SK-N-SH (cell line): ENCODE data around the gene ZNF689.

Experiments
- EP300 ChIP-seq, 2 experiments: IDR thresholded peaks; 2 replicates each; pipeline versions ENCODE4 v1.4.0 to v1.6.1; 2012; ENCODE audit warnings: borderline replicate concordance in 1 of 2, low read depth in 1 of 2, low read length in 1 of 2
- NRF1 ChIP-seq: IDR thresholded peaks from 2 replicates; pipeline ENCODE4 v1.6.1; 2012; ENCODE audit warnings: low read depth, mild to moderate bottlenecking, low read length
- TF ChIP-seq, protein P1 (sequence below): IDR thresholded peaks from 2 replicates; pipeline ENCODE4; 2012
- TF ChIP-seq, protein P2 (sequence below): IDR thresholded peaks from 2 replicates; pipeline ENCODE4 v1.6.1; 2012; ENCODE audit warnings: mild to moderate bottlenecking, low read depth, low read length, moderate library complexity
- TF ChIP-seq, protein P3 (sequence below): fragments of 200-600 bp; sonication (generic); IDR thresholded peaks from 2 replicates; pipeline ENCODE4 v1.6.1; 2017; ENCODE audit warnings: antibody characterized with exemption, mild to moderate bottlenecking, moderate library complexity

DNA sequence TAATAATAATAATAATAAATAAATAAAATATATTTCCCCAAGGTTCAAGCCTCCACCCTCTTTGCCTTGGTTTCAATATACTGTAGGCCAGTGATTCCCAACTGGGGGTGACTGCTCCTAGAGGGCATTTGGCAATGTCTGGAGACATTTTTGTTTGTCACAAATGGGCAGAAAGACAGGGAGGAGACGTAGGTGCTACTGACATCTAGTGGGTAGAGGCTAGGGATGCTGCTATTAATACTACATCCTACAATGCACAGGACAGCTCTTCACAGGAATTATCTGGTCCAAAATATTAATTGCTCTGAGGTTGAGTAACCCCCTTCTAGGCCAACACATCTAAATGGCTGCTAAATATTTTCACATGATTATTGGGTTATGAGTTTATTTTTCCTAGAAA lies 27.8 kb upstream of the ZNF689 start:
- TF ChIP-seq, protein P1, sequence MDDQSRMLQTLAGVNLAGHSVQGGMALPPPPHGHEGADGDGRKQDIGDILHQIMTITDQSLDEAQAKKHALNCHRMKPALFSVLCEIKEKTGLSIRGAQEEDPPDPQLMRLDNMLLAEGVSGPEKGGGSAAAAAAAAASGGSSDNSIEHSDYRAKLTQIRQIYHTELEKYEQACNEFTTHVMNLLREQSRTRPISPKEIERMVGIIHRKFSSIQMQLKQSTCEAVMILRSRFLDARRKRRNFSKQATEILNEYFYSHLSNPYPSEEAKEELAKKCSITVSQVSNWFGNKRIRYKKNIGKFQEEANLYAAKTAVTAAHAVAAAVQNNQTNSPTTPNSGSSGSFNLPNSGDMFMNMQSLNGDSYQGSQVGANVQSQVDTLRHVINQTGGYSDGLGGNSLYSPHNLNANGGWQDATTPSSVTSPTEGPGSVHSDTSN, result no peak
- TF ChIP-seq, protein P2, sequence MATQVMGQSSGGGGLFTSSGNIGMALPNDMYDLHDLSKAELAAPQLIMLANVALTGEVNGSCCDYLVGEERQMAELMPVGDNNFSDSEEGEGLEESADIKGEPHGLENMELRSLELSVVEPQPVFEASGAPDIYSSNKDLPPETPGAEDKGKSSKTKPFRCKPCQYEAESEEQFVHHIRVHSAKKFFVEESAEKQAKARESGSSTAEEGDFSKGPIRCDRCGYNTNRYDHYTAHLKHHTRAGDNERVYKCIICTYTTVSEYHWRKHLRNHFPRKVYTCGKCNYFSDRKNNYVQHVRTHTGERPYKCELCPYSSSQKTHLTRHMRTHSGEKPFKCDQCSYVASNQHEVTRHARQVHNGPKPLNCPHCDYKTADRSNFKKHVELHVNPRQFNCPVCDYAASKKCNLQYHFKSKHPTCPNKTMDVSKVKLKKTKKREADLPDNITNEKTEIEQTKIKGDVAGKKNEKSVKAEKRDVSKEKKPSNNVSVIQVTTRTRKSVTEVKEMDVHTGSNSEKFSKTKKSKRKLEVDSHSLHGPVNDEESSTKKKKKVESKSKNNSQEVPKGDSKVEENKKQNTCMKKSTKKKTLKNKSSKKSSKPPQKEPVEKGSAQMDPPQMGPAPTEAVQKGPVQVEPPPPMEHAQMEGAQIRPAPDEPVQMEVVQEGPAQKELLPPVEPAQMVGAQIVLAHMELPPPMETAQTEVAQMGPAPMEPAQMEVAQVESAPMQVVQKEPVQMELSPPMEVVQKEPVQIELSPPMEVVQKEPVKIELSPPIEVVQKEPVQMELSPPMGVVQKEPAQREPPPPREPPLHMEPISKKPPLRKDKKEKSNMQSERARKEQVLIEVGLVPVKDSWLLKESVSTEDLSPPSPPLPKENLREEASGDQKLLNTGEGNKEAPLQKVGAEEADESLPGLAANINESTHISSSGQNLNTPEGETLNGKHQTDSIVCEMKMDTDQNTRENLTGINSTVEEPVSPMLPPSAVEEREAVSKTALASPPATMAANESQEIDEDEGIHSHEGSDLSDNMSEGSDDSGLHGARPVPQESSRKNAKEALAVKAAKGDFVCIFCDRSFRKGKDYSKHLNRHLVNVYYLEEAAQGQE, result no peak
- TF ChIP-seq, protein P3, sequence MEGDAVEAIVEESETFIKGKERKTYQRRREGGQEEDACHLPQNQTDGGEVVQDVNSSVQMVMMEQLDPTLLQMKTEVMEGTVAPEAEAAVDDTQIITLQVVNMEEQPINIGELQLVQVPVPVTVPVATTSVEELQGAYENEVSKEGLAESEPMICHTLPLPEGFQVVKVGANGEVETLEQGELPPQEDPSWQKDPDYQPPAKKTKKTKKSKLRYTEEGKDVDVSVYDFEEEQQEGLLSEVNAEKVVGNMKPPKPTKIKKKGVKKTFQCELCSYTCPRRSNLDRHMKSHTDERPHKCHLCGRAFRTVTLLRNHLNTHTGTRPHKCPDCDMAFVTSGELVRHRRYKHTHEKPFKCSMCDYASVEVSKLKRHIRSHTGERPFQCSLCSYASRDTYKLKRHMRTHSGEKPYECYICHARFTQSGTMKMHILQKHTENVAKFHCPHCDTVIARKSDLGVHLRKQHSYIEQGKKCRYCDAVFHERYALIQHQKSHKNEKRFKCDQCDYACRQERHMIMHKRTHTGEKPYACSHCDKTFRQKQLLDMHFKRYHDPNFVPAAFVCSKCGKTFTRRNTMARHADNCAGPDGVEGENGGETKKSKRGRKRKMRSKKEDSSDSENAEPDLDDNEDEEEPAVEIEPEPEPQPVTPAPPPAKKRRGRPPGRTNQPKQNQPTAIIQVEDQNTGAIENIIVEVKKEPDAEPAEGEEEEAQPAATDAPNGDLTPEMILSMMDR, result peak; percentile 65
- TF ChIP-seq EP300 (IDR thresholded peaks at IDR 0.05; ENCODE audit: borderline replicate concordance in 1 of 2, low read depth in 1 of 2, low read length in 1 of 2) (no peak), NRF1 (no peak)
